GM12891 (cell line): Measurements from ENCODE around the gene QRICH1.

Experiments used
- PAX5 ChIP-seq: IDR thresholded peaks from 2 replicates; pipeline ENCODE4 v1.6.1; 2011; ENCODE audit warnings: low read length, moderate library complexity, mild to moderate bottlenecking; ENCODE audit not compliant: insufficient read depth, severe bottlenecking
- POLR2A ChIP-seq: IDR thresholded peaks from 2 replicates; pipeline ENCODE4 v1.6.1; 2011; ENCODE audit warnings: low read depth, low read length, control low read depth
- POLR2AphosphoS5 ChIP-seq: IDR thresholded peaks from 2 replicates; pipeline ENCODE4 v1.6.1; 2011; ENCODE audit warnings: low read depth, low read length, control low read depth
- SPI1 ChIP-seq: IDR thresholded peaks from 2 replicates; pipeline ENCODE4 v1.6.1; 2011; ENCODE audit warnings: low read depth, low read length, control low read depth
- TAF1 ChIP-seq: IDR thresholded peaks from 2 replicates; pipeline ENCODE4 v1.6.1; 2011; ENCODE audit warnings: low read depth, low read length, control low read depth

- TF ChIP-seq POLR2A, result no peak
- no peak for TF ChIP-seq PAX5
- TF ChIP-seq POLR2AphosphoS5, result no peak
- no peak for TF ChIP-seq TAF1
- TF ChIP-seq SPI1, result no peak
These were observed 63.5 kb downstream of the QRICH1 start for GRCh38 chr3:49030321-49030720.
